Measurements from ENCODE around the gene FBF1. TPM values are rescaled to one million over a fixed set of nuclear protein-coding genes. Genes with fewer than 3 reads are reported as not detected.

The FBF1 gene
- total and polyA plus RNA-seq, 2 of the 8 experiments (the other 6 are each of a cell fraction or from before 2014, with no cell fraction given): 8.1 to 13.1 TPM

GRCh38 chr17:75927286-75927922, 13.4 kb downstream of the FBF1 start:
- Histone ChIP-seq H4K91ac (replicated peaks; ENCODE audit: insufficient read length, low read length) (no peak overlapping the region), H3K4me2 (ENCODE audit: insufficient read depth in 1 of 2, low read depth in 2 of 2, low read length in 2 of 2) (no peak overlapping the region)
- DNase-seq (ENCODE audit: low read depth in 1 of 2, low spot score in 2 of 2): no peak
- TF ChIP-seq KDM1A (IDR thresholded peaks at IDR 0.05; ENCODE audit: borderline replicate concordance, low read length): no peak
- no peak for TF ChIP-seq TAF7 (optimal IDR thresholded peaks at IDR 0.05; ENCODE audit: borderline replicate concordance, low read depth, low read length)
- TF ChIP-seq HDAC6 (IDR thresholded peaks at IDR 0.05; ENCODE audit: low read depth, low read length): no peak
- TF ChIP-seq SIX5 (IDR thresholded peaks at IDR 0.05; ENCODE audit: low read depth, low read length): no peak
- peak; percentile 44 to 55 for TF ChIP-seq RAD21 (IDR thresholded peaks at IDR 0.05 in 1 of 2, conservative IDR thresholded peaks at IDR 0.05 in 1 of 2; ENCODE audit: low read depth in 2 of 2, low read length in 2 of 2)
- peak; percentile 60 to 81 (median 76) for TF ChIP-seq CTCF (IDR thresholded peaks at IDR 0.05; ENCODE audit: control extremely low read depth in 1 of 3, insufficient read depth in 1 of 3, low read depth in 1 of 3, low read length in 3 of 3)
- TF ChIP-seq JUND (IDR thresholded peaks at IDR 0.05; ENCODE audit: low read length): no peak
- TF ChIP-seq GABPA (IDR thresholded peaks at IDR 0.05; ENCODE audit: borderline replicate concordance, insufficient read depth, low read length): peak; percentile 30; the same call in 1 of the 2 replicates
- TF ChIP-seq SAP30 (IDR thresholded peaks at IDR 0.05; ENCODE audit: insufficient read depth, insufficient replicate concordance, low read length): no peak

More at GRCh38 chr17:75927286-75927922, 13.4 kb downstream of the FBF1 start:
- no peak overlapping the region for H2BK20ac ChIP-seq (ENCODE audit: low read length)
- no peaks in the 10 kb centered on the region for H3K23me2 ChIP-seq (ENCODE audit: low read depth, low read length)
- H3K79me2 ChIP-seq (ENCODE audit: control insufficient read depth in 1 of 2, insufficient read depth in 2 of 2, low read length in 2 of 2): no peaks in the 10 kb centered on the region
- H2BK15ac ChIP-seq (ENCODE audit: low read length): no peak overlapping the region
- no peaks in the 10 kb centered on the region for H3K79me1 ChIP-seq (ENCODE audit: low read depth, low read length)
- no peak overlapping the region for H4K5ac ChIP-seq (ENCODE audit: insufficient read length, low read depth, low read length)
- CTCF ChIA-PET (ENCODE audit: partially characterized antibody): interaction anchor here (0.6 to 51.3 kb wide), 23 partner anchors 7 to 560 kb away, joined by 3 to 885 read pairs (median 4); partner anchors contain the start of genes CDK3 and MRPL38
- H3K56ac ChIP-seq (replicated peaks; ENCODE audit: insufficient read length, low read depth, low read length): no peak overlapping the region
- no peaks in the 10 kb centered on the region for H3K9me3 ChIP-seq (ENCODE audit: insufficient read depth in 2 of 2, low read depth in 1 of 2, low read length in 1 of 2)
- H3K23ac ChIP-seq (ENCODE audit: insufficient read length): no peak overlapping the region
- H4K8ac ChIP-seq (ENCODE audit: extremely low read depth, insufficient read depth, low read length): no peak overlapping the region; the same call in 1 of the 2 replicates
- H2BK120ac ChIP-seq (replicated peaks; ENCODE audit: low read depth, low read length): no peak overlapping the region
- POLR2A ChIA-PET (ENCODE audit: partially characterized antibody): interaction anchor here (0.6 to 1.6 kb wide), 4 partner anchors 17 to 26 kb away, joined by 3 to 5 read pairs (median 4); no protein-coding TSS in a partner anchor
- H2AFZ ChIP-seq (ENCODE audit: low read length): no peak overlapping the region
- no peak overlapping the region for H3K4ac ChIP-seq (replicated peaks; ENCODE audit: insufficient read length, low read depth, low read length)
- no peak overlapping the region for H2AK5ac ChIP-seq (ENCODE audit: low read depth, low read length)
- peaks cover 0 to 14% (median 5%) of the 10 kb centered on the region in 4 experiments; a peak in 3 of 8 replicates for H3K36me3 ChIP-seq (ENCODE audit: control insufficient read depth in 2 of 4, insufficient read depth in 4 of 4, low read length in 3 of 4)
- no peaks in the 10 kb centered on the region for H4K20me1 ChIP-seq (replicated peaks in 1 of 2; ENCODE audit: control insufficient read depth in 1 of 2, insufficient read depth in 2 of 2, low read length in 2 of 2)
- no peak overlapping the region for H3K4me3 ChIP-seq (ENCODE audit: extremely low read depth in 1 of 4, insufficient read depth in 2 of 4, low read depth in 3 of 4, low read length in 4 of 4)
- H3K18ac ChIP-seq (ENCODE audit: extremely low read depth, low read length): no peak overlapping the region
- no peak overlapping the region for H2BK5ac ChIP-seq (ENCODE audit: low read depth, low read length)
- H3K14ac ChIP-seq (ENCODE audit: insufficient read length): no peak overlapping the region
- no peak overlapping the region for H3K9ac ChIP-seq (replicated peaks in 1 of 4; ENCODE audit: extremely low read depth in 1 of 4, low read depth in 3 of 4, low read length in 3 of 4)
- 0 out of 2 replicates have a peak overlapping the region, but pooled peaks have one; percentile 17 for H2BK12ac ChIP-seq (ENCODE audit: low read depth, low read length)
- no peak overlapping the region for H3K27ac ChIP-seq (ENCODE audit: low read depth, low read length)
- no peaks in the 10 kb centered on the region for H3K4me1 ChIP-seq (replicated peaks in 1 of 4; ENCODE audit: control insufficient read depth in 3 of 4, insufficient read depth in 4 of 4, low read length in 3 of 4)
- WGBS, 2 experiments (ENCODE audit: extremely low coverage in 1 of 2, insufficient coverage in 1 of 2, insufficient read length in 1 of 2, insufficient replicate concordance in 2 of 2, low coverage in 1 of 2, low lambda C conversion rate in 2 of 2, missing lambda C conversion rate in 1 of 2): 82% methylated on average over 6 of the region's 6 CpGs; no CpG with 5 or more reads in 1 of the 2 experiments
- no peaks in the 10 kb centered on the region for H3K27me3 ChIP-seq (replicated peaks in 1 of 4; ENCODE audit: control insufficient read depth in 3 of 4, extremely low read depth in 1 of 4, insufficient read depth in 3 of 4, low read length in 3 of 4)
- peak; percentile 68 for FAIRE-seq
